Measurements from ENCODE around the gene OR7C1.
"Not testable (repeated sequence)": the region's sequence is repeated elsewhere in the genome, so short reads cannot be mapped to it uniquely, and the experiment has no call there.

Gene OR7C1

GRCh38 chr19:14783410-14783998 lies 51.5 kb downstream of the OR7C1 start:
- not testable (repeated sequence) for DNase-seq

- DNase-seq = no peak
Measured at GRCh38 chr19:14782626-14783409, 52.2 kb downstream of the OR7C1 start.

GRCh38 chr19:14781713-14782536 lies 53.1 kb downstream of the OR7C1 start:
- not testable (repeated sequence) for DNase-seq

- not testable (repeated sequence) for DNase-seq
Measured at GRCh38 chr19:14780622-14781225, 54.3 kb downstream of the OR7C1 start.

GRCh38 chr19:14779151-14779550 lies 55.8 kb downstream of the OR7C1 start:
- DNase-seq = no peak

GRCh38 chr19:14778110-14778845 lies 56.7 kb downstream of the OR7C1 start, which contains the start of gene ADGRE2:
Gene ADGRE2 (minus strand): TSS chr19:14778560. CDS start chr19:14776756, 1,804 bp downstream.
- DNase-seq = not testable (repeated sequence)

- not testable (repeated sequence) for DNase-seq
Measured at GRCh38 chr19:14777645-14778044, 57.3 kb downstream of the OR7C1 start.

- DNase-seq = no peak
Measured at GRCh38 chr19:14775869-14776586, 59.0 kb downstream of the OR7C1 start.

- DNase-seq = not testable (repeated sequence)
Measured at GRCh38 chr19:14775326-14775725, 59.7 kb downstream of the OR7C1 start.

- no peak for DNase-seq
Measured at GRCh38 chr19:14774373-14774772, 60.6 kb downstream of the OR7C1 start.

- DNase-seq = not testable (repeated sequence)
Measured at GRCh38 chr19:14773722-14774121, 61.3 kb downstream of the OR7C1 start.

GRCh38 chr19:14772995-14773394 lies 62.0 kb downstream of the OR7C1 start:
- no peak for DNase-seq

- no peak for DNase-seq
Measured at GRCh38 chr19:14772467-14772866, 62.5 kb downstream of the OR7C1 start.

- DNase-seq = no peak
Measured at GRCh38 chr19:14770944-14771839, 63.8 kb downstream of the OR7C1 start.

- DNase-seq = no peak
Measured at GRCh38 chr19:14770136-14770535, 64.8 kb downstream of the OR7C1 start.

- no peak for DNase-seq
Measured at GRCh38 chr19:14769201-14769600, 65.8 kb downstream of the OR7C1 start.

GRCh38 chr19:14768001-14768400 lies 67.0 kb downstream of the OR7C1 start:
- DNase-seq = no peak

- DNase-seq = no peak
Measured at GRCh38 chr19:14767466-14767971, 67.5 kb downstream of the OR7C1 start.

GRCh38 chr19:14765841-14766240 lies 69.1 kb downstream of the OR7C1 start:
- not testable (repeated sequence) for DNase-seq

- DNase-seq = not testable (repeated sequence)
Measured at GRCh38 chr19:14765403-14765802, 69.6 kb downstream of the OR7C1 start.

All from NCI-H187 (cell line).